GM18519 (cell line): Measurements from ENCODE around the gene ANTKMT.

Source experiments
- ATAC-seq: cut with Tn5 transposase; IDR thresholded peaks from one replicate; pipeline ENCODE4 v1.9.1; 2021; ENCODE audit warnings: mild to moderate bottlenecking, moderate library complexity; ENCODE audit not compliant: unreplicated experiment, low FRiP score

The ANTKMT gene

DNA sequence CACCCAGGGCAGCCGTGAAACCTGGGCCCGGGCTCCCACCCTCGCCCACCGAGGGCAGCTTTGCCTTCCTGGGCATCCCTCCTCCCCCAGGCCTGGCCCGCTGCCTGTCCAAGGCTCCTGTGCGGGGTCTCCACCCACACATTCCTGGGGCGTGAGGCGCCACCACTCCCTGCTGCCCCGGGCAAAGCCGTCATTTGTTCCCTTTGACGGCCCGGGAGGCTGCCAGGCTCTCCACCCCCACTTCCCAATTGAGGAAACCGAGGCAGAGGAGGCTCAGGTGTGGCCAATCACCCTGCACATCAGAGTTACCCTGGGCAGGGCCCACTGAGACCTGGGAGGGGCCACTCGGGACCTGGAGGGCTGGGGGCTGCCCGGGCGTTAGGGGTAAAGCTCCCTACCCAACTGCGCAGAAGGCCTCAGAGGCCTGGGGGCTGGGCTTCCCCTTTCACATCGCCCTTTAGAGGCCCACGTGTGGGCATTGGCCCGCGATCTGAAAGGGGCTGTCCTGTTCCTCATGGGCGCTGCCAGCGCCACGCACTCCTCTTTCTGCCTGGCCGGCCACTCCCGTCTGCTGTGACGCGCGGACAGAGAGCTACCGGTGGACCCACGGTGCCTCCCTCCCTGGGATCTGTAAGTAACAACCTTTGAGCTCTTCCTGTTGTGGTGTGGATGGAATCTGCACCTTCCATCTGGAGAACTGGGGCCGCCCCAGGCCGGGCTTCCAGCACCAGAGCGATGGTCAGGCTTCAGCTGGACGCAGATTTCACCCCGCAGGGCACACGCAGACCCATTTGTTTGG, 39.8 kb downstream of the ANTKMT start, which contains the start of gene MSLN:
MSLN (plus strand) TSS at position 190 of the 799 bp plus-strand sequence. CDS start 1,947 bp downstream, outside the sequence.
- no peak for ATAC-seq

DNA sequence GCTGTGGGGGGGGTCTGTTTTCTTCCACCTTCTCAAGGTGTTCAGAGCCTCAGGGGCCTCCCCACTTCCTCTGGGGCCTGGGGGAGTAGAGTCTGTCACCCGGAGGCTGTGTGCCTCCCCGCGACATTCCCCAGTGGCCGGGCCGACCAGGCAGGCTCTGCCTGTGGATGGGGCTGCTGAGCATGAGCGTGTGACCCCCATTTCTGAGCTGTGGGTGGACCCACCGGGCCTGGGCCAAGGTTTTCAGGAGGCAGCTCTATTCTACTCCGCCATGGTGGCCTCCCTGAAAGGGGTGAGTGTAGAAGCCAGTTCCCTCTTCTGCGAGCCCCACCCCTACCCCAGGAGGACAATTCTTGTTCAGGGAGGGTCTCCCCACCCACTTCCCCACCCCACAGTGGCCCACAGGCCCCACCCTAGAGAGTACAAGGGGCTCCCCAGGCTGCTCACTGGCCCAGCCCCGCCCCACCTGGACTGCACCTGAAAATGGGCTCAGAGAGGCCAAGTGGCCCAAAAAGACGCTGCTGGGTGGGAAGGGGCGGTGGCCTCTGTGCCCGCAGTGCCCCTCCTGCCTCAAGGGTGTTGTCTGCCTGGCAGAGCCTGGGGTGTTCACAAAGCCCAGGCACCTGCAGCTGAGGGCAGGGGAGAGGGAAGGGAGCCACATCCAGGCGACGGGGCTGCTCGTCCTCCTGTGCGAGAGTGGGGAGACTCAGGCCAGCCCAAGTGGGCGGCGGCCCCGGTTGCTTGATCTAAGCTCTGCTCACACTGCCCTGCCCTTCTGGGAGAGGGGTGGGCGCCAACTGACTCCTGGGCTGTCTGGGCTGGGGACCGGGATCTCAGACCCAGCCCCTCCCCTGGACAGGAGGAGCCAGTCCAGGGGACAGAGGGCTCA, 40.9 kb downstream of the ANTKMT start:
- no peak for ATAC-seq

DNA sequence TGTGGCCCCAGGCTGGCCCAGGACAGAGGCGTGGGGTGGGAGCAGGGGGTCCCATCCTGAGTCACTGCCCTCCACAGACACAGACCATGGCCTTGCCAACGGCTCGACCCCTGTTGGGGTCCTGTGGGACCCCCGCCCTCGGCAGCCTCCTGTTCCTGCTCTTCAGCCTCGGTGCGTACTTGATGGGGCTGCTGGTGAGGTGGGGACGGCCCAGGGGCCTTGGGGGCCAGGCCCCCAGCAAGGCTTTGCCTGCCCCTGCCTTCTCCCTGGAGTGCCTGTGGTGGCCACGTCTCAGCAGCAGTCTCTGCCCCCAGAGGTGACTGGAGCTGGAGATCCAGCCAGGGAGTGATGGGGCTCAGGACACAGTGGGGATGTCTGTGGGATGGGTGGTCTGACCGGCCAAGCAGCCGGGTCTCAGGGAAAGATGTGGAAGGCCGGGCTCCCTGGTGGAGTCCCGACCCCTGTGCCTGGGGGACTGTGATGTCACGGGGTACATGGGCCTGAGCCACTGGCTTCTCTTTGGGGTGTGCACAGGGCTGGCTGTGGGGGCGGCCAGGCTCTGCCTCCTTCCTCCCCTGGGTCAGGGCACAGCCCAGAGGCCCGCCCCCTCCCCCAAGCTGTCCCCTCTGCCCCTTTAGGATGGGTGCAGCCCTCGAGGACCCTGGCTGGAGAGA, 41.8 kb downstream of the ANTKMT start:
- ATAC-seq = no peak

DNA sequence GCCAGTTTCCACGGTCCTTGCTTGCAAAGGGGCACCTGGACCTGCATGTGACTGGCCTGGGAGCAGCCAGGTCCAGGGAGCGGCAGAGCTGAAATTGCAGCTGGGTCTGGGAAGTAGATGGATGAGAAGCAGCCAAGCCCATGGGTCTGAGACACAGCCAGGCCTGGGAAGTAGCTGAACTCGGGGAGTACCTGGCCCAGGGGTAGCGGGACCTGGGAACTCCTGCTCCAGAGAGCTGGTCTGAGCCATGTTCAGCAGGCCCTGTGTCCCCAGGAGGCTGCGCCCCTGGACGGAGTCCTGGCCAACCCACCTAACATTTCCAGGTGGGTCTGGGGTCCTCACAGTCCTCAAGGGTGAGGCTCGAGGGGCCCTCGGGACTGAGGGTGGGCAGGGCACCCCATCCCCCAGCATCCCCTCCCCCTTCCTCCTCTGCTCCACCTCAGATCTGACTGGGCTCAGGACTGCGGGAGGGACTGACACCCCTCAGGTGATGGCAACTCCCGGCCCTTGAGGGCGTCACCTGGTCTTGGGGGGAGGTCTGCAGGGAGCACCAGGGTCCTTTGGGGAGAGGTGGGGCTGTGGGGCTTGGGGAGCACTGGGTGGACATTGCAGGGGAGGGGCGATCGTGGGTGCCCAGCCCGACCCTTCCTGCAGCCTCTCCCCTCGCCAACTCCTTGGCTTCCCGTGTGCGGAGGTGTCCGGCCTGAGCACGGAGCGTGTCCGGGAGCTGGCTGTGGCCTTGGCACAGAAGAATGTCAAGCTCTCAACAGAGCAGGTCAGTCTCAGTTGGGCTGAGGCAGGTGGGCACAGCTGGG, 42.6 kb downstream of the ANTKMT start:
- no peak for ATAC-seq

DNA sequence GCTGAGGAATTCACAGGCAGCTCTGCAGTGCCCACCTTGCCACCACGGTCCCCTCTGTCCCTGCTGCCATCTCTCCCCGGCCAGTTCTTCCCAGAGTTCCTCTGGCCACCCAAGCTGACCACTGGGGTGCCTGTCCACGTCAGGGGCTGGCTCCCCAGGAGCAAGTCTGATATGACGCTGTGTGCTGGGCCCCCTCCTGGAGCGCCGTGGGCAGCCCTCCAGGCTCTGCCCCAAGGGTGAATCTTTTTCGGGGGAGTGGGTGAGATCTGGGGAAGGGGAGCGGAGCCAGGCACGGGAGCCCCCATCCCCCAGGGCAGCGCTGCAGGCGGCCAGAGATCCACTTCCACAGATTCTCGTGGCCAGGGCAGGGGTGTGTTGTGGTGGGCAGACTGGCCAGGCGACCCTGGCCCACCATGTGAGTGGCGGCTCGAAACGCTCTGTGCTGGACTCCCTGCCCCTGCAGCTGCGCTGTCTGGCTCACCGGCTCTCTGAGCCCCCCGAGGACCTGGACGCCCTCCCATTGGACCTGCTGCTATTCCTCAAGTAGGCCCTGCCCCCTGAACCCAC, 43.3 kb downstream of the ANTKMT start:
- ATAC-seq = no peak

DNA sequence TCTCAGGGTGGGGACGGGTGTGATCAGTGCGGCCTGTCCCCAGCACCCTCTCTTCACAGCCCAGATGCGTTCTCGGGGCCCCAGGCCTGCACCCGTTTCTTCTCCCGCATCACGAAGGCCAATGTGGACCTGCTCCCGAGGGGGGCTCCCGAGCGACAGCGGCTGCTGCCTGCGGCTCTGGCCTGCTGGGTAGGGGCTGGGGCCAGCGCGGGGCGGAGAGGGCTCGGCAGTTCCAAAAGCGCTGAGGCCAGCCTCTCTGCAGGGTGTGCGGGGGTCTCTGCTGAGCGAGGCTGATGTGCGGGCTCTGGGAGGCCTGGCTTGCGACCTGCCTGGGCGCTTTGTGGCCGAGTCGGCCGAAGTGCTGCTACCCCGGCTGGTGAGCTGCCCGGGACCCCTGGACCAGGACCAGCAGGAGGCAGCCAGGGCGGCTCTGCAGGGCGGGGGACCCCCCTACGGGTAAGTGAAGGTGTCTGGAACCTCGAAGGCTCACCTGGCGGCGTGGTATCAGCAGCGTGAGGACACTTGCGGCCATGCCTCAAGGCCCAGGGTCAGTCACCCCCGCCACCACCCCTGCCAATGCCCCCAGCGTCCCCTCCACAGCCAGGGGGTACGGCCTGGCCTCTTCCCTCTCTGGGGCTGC, 44.0 kb downstream of the ANTKMT start:
- no peak for ATAC-seq

DNA sequence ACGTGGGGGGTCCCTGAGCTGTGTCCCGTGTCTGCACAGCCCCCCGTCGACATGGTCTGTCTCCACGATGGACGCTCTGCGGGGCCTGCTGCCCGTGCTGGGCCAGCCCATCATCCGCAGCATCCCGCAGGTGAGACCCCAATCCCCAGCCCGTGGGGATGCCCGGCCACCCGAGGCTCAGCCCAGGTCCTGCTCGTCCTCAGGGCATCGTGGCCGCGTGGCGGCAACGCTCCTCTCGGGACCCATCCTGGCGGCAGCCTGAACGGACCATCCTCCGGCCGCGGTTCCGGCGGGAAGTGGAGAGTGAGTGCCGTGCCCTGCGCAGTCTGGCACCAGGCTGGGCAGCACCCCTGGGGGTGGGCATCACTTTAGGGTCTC, 44.5 kb downstream of the ANTKMT start:
- no peak for ATAC-seq

DNA sequence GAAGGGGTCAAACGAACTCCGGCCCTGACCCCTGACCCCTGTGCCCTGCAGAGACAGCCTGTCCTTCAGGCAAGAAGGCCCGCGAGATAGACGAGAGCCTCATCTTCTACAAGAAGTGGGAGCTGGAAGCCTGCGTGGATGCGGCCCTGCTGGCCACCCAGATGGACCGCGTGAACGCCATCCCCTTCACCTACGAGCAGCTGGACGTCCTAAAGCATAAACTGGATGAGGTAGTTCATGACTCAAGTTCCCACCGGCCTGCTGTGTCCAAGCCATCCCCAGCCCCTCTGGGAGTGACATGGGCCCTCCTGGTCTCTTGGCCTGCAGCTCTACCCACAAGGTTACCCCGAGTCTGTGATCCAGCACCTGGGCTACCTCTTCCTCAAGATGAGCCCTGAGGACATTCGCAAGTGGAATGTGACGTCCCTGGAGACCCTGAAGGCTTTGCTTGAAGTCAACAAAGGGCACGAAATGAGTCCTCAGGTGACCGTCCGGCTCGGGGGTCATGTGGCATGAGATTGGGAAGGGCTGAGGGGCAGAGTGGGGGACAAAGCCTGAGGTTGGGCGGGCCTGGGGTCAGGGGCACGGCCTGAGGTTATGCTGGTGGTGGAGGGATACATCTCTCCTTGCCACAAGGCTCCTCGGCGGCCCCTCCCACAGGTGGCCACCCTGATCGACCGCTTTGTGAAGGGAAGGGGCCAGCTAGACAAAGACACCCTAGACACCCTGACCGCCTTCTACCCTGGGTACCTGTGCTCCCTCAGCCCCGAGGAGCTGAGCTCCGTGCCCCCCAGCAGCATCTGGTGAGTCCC, 45.3 kb downstream of the ANTKMT start:
- ATAC-seq = no peak

DNA sequence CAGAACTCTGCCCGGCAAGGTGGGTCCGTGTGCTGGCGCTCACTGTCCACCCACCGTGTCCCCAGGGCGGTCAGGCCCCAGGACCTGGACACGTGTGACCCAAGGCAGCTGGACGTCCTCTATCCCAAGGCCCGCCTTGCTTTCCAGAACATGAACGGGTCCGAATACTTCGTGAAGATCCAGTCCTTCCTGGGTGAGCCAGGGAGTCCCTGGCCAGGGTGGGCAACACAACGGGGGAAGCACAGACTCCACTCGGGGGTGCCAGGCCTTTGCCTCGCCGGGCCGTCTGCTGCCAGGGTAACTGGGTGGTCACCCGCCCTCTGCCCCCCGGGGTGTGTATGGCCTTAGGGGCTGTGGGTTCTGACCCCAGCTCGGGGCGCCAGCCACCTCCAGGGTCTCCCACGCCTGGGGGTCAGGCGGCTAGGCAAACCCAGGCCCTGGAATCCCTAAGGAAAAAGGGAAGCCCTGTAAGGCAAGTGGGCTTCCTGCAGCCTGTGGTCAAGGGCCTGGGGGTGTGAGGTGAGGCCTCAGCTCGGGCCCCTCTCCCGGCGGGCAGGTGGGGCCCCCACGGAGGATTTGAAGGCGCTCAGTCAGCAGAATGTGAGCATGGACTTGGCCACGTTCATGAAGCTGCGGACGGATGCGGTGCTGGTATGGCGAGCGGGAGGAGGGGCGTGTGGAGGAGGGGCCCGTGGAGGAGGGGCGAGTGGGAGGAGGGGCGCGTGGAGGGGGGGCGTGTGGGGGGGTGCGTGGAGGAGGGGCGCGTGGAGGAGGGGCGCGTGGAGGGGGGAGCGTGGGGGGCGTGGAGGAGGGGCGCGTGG, 46.1 kb downstream of the ANTKMT start:
- no peak for ATAC-seq

DNA sequence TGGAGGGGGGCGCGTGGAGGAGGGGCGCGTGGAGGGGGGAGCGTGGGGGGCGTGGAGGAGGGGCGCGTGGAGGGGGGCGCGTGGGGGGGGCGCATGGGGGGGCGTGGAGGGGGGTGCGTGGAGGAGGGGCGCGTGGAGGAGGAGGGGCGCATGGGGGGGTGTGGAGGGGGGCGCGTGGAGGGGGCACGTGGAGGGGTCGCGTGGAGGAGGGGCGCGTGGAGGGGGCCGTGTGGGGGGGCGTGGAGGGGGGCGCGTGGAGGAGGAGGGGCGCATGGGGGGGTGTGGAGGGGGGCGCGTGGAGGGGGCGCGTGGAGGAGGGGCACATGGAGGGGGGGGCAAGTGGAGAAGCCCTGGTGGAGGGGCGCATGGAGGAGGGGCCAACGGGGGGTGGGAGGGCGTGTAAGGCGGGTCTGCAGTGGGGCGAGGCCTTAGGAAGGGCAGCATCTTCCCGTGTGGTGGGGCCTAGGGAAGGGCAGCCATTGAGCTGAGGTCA, 46.8 kb downstream of the ANTKMT start:
- ATAC-seq = no peak

DNA sequence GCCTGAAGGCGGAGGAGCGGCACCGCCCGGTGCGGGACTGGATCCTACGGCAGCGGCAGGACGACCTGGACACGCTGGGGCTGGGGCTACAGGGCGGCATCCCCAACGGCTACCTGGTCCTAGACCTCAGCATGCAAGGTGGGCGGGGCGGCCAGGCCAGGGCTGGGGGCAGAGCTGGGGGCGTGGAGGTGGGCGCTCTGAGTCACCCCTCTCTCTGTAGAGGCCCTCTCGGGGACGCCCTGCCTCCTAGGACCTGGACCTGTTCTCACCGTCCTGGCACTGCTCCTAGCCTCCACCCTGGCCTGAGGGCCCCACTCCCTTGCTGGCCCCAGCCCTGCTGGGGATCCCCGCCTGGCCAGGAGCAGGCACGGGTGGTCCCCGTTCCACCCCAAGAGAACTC, 47.5 kb downstream of the ANTKMT start:
- ATAC-seq = no peak

DNA sequence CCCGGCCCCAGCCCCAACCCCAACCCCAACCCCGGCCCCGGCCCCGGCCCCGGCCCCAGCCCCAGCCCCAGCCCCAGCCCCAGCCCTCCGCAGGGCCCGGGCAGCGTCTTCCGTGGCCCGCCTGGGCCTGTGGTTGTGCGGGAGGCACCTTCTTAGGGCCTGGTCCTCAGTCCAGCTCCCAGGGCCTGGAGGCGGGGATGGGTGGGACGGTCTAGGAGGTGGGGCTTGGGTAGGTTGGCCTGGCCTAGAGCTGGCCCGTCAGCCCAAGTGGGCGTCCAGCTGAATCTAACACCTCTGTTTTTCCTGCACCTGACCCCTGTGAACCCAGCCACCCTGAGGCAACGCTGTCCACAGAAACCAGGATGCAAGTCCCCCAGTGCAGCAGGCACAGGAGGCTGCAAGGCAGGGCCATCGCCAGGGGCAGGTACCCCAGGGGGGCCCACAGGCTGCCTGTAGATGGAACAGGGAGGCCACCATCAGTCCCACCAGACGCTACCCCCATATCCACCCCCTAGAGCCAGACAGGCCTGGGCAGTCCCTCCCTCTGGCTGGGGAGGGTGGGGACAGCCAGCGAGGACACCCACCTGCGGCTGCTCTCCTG, 48.3 kb downstream of the ANTKMT start:
- no peak for ATAC-seq

DNA sequence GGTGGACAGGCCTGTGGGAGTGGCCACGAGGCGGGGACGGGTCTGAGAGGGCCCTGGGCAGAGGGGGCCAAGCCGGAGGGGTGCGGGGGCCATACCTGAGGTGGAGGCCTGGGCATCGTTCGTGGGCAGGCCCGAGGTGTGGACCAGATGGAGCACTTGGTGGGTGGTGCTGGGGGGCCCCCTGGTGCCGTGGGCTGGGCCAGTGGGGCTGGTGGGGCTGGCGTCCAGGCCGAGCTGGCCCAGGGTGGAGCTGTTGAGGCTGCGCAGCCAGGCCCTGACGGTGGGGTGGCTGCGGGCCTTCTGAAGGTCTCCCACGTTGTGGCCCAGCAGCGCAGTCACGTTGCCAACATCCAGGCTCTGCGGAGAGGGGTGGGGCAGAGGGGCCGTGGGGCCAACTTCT, 49.0 kb downstream of the ANTKMT start:
- no peak for ATAC-seq

DNA sequence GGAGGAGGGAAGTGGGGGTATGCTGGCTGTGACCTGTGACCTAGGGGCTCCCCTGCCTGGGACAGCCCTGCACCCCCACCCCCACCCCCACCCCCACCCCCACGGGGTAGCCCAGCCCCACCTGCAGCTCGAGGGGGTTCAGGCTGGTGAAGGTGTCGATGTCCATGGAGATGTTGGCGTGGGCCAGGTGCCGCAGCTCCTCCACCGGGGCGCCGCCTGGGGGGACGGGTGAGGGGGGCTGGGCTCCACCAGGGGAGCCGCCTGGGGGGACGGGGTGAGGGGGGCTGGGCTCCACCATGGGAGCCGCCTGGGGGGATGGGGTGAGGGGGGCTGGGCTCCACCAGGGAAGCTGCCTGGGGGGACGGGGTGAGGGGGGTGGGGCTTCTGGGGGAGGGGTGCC, 49.5 kb downstream of the ANTKMT start:
- no peak for ATAC-seq
